ENCODE measurements around the gene SPINDOC.
A peak's percentile ranks its signal among the peaks of the same experiment; 100 is the strongest.
"Not testable (repeated sequence)": the region's sequence is repeated elsewhere in the genome, so short reads cannot be mapped to it uniquely, and the experiment has no call there.

The SPINDOC gene, protein sequence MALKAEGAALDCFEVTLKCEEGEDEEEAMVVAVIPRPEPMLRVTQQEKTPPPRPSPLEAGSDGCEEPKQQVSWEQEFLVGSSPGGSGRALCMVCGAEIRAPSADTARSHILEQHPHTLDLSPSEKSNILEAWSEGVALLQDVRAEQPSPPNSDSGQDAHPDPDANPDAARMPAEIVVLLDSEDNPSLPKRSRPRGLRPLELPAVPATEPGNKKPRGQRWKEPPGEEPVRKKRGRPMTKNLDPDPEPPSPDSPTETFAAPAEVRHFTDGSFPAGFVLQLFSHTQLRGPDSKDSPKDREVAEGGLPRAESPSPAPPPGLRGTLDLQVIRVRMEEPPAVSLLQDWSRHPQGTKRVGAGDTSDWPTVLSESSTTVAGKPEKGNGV

GRCh38 chr11:63813035-63813562 lies at the start of gene SPINDOC:
Gene SPINDOC, plus strand, starts transcription at chr11:63813456. Its CDS starts 231 bp downstream, at chr11:63813687.
- peak; percentile 69 for DNase-seq

DNA sequence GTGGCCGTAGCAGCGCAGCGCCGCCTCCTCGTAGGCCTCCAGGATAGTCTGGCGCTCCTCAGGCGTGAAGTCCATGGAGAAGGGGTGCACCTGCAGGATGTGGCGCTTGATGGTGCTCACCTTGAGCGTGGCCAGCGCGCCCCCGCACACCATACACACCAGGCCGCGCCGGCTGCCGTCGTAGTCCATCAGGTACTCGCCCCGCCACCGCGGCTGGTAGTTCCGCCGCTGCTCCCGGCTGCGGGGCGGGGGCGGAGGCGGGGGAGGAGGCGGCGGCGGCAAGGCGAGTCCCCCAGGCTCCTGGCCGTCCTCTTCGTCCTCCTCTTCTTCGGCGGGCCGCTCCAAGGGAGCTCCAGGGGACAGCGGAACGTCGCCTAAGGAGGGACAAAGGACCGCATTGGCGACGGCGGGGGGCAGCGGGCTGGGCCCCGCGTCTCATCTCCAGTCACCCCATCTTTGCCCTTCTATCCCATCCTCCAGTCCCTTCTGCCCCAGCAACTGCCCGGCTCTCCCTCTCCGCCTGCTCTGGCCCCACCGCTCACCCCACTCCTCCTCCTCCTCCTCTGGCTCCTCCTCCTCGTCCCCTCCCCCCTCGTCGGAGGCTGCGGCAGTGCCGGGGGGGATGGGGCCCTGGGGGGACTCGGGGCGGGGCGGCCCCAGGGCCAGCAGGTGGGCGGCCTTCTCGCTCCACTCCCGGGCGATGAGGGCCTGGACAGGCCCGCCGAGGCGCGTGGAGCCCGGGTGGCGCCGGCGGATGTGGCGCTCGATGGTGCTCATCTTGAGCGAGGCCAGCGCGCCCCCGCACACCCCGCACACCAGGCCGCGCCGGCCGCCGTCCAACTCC lies 49.5 kb upstream of the SPINDOC start:
- no peak for DNase-seq

DNA sequence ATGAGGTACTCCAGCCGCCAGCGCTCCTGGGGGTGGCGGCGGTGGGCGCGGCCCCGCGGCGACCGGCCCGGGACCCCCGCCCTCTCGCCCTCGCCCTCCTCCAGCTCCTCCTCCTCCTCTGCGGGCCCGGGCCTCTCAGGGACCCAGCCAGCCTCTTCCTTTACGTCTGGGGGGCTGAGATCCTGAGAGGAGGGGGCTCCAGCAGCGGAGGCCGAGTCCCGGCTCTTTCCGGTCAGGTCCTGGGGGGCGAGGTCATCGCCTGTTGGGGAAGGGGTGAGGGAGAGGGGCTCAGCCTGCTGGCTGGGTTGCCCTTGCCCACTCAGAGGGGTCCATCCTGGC lies 48.9 kb upstream of the SPINDOC start:
- no peak for DNase-seq

- DNase-seq, result no peak
Measured at GRCh38 chr11:63764679-63765647, 48.3 kb upstream of the SPINDOC start.

DNA sequence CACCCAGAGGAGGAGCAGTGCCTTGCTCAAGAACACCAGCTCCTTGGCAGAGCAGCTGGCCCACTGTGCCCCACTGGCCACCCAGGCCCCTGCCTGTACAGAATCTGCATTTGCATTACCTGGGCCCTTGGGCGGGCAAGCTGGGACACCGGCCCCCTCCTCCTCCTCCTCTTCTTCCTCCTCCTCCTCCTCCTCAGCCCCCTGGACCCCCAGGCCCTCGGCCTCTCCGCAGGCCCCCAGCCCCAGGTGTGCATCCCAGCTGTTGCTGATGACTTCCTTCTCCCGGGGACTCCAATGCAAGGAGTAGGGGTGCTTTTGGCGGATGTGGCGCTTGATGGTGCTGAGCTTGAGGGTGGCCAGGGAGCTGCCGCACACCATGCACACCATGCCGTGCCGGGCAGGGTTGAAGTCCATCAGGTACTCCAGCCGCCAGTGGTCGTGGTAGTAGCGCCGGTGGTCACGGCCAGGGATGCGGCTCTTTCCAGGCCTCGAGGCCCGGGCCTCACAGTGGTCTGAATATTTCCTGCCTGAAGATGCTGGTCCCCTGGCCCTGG lies 47.5 kb upstream of the SPINDOC start:
- DNase-seq, result no peak

DNA sequence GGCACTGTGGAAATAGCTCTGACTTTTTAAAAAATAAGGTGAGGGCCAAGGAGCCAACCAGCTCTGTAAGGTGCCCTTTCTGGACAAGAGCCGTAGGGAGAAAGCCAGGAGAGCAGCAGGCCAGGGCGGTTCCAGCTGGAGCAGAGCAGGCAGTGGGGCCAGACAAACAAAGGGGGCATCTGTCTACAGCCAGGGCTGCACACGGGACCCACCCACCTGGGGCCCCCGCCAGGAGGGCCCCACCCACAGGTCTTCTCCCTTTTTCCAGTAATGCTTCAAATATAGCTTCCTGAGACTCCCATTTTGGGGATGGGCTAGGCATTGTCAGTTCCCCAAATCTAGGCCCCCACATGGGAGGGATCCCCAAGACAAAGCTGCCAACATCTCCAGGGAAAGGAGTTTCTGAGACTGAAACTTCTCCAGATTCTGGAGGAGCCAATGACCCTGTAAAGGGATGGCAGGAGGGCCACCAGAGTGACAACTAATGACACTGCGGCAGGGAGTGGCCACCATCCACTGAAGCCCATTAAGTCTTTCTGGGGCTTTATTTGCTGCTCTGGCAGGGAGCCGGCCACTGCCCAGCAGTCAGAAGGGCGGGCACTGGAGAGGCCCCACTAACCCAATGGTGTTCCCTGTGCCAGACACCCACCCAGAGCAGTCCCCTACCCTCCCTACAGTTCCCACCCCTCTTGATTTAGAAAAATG lies 46.6 kb upstream of the SPINDOC start:
- no peak for DNase-seq

DNA sequence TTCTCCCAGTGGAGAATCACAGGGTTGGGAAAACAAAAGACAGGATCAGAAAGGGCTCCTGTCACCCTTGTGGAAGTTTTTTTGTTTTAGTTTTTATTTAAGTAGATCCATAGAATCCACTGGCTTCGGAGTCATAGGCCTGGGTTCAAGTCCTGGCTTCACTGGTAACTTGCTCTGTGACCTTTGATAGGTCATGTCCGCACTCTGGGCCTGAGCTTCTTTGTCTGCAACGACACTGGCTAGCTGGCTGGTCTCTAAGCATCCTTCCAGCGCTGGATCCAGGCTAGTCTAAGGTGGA lies 46.0 kb upstream of the SPINDOC start:
- DNase-seq, result no peak

DNA sequence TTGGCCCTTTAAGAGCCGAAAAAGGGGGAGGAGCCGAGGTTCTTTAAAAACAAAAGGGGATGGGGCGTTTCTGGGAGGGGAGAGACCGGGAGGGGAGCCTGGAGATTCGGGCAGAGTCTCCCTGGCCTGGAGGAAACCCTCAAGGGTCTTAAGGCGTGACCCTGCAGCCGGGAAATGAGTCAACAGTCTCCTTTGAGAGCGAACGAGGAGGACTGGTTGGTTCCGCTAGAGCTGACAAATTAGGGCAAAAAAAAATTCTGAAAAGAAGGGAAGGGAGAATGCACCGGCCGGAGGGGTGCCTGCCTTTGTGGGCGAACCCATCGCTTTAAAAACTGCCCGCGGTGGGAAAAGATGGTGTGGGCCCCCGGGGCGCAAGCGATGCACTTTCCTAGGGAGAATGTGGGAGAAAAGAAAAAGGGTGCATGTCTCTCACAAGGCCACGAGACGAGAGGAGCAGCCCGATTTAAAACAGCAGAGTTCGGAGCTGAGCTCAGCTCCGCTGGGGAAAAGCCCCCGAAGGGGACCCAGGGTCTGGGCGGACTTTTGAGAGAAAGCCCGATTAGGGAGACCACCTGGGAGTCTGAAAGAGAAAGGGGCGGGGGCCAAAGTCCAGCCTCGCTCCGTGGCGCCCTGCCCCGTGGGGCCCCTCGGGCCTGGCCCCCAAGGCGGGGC lies 45.6 kb upstream of the SPINDOC start:
- DNase-seq, result peak; percentile 25

GRCh38 chr11:63768237-63769041 lies 44.8 kb upstream of the SPINDOC start, which contains the start of gene ZFTA:
Gene ZFTA, minus strand, starts transcription at chr11:63768775. Its CDS starts 153 bp downstream, at chr11:63768622.
- DNase-seq, result peak; percentile 26

GRCh38 chr11:63769042-63769713 lies 44.1 kb upstream of the SPINDOC start:
- DNase-seq, result no peak

DNA sequence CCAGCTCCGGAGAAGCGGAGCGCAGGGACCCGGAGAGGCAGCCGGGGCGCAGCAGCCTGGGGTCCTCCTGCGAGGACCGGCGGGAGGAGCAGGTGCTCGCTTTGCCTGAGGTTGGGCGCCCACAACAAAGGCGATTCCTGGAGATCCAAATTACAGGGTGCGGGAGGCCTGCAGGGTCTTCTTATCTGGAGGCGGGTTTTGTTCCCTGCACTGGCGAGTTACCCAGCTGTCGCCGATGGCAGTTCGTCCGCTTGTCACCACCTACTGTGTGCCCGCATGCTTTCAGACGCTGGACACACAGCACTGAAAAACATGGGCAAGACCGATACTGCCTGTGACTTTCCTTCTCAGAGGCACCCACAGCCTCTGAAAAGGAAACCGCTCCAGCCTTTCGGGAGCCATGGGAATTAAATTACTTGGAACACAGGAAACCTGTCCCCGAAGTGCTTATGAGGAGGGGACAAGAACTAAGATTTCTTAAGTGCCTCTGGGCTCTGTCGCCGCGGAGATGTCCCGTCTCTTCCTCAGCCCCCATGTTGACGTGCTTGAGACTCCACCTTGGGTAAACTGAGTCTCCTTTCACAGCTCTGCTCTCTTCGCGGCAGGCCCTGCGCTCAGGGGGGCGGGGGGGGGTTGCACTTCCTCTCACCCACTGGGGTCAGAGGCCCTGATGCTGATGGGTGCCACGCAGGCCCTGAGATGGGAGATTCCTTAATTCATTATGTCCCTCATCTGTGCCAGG lies 43.4 kb upstream of the SPINDOC start:
- no peak for DNase-seq

- DNase-seq, result no peak
Measured at GRCh38 chr11:63770763-63771162, 42.5 kb upstream of the SPINDOC start.

- DNase-seq, result not testable (repeated sequence)
Measured at GRCh38 chr11:63771741-63772318, 41.4 kb upstream of the SPINDOC start.

GRCh38 chr11:63775191-63775590 lies 38.1 kb upstream of the SPINDOC start:
- no peak for DNase-seq

GRCh38 chr11:63779039-63779438 lies 34.2 kb upstream of the SPINDOC start:
- DNase-seq, result no peak

GRCh38 chr11:63782749-63783148 lies 30.5 kb upstream of the SPINDOC start:
- no peak for DNase-seq

DNA sequence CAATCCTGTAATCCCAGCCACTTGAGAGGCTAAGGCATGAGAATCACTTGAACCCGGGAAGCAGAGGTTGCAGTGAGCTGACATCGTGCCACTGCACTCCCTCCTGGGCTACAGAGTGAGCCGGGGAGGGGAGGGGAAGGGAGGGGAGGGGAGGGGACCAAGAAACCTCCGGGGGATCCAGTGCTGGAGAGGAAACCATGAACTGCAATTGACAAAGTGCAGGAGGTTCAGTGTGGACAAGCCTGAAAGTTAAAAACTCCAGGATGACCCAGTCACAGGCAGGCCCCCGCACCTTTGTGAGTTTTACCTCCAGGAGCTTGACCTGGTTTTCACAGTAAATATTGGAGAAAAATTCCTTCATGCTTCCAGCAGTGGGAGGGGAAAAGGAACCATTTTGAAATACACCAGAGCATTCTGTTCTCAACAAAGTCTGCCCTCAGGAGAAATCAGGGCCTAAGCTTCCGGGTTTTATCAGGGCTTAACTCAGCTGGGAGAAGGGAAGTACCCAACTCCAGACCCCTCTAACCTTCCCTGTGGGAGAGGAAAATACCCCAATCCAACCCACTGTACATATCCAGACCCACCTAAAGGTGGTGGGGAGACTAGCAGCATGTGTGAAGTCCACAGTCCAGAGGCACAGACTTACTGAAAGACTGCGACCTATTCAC lies 29.2 kb upstream of the SPINDOC start:
- DNase-seq, result no peak

DNA sequence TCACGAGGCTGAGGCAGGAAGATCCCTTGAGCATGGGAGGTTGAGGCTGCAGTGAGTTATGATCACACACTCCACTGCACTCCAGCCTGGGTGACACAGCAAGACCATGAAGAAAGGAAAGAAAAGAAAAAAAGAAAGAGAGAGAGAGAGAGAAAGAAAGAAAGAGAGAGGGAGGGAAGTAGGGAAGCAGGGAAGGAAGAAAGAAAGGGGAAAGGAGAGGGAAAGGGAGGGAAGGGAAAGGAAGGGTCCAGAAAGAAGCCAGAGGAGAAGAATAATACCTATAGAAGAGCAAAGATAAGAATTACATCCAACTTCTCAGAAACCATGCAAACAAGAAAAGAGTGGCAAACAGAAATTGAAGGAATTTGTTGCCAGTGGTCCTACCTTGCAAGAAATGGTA lies 27.4 kb upstream of the SPINDOC start:
- no peak for DNase-seq

All from T1000 (cell line).